ENCODE measurements around the gene ARMH4.

The ARMH4 gene

DNA sequence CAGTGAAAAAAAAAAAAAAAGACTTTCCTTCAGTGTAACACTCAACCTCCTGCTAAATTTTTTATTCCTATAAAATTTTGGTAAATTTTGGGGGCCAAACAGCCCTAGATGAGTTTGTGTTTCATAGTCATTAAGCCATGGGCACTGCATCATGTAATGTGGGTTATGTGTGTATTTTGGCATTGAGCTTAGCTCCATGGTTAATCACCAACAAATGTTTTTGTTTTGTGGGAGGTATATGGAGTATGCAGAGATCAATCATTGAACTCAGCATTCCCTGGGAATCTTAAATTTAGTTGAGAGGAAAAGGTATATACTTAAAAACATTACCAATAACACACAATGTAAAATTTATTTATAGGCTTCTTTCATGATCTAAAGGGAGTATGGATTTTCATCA is 8.5 kb upstream of the ARMH4 start:
- Histone ChIP-seq H3K9me3 (ENCODE audit: insufficient read depth, low read length) (no peaks in the 10 kb centered on the region), H3K27me3 (ENCODE audit: insufficient read depth, insufficient read length) (no peaks in the 10 kb centered on the region), H3K9ac (ENCODE audit: insufficient read length, low read depth) (no peak overlapping the region), H3K36me3 (ENCODE audit: insufficient read depth, insufficient read length, low read length) (no peaks in the 10 kb centered on the region), H3K4me1 (ENCODE audit: insufficient read depth, insufficient read length) (no peaks in the 10 kb centered on the region), H3K4me3 (ENCODE audit: insufficient read length, low read depth) (no peak overlapping the region)
- no peak for DNase-seq (ENCODE audit: low read depth, low spot score)
- TF ChIP-seq YY1 (IDR thresholded peaks at IDR 0.05; ENCODE audit: insufficient read depth, insufficient read length) (no peak), ZNF274 (IDR thresholded peaks at IDR 0.05; ENCODE audit: low read depth, low read length) (no peak), SUZ12 (IDR thresholded peaks at IDR 0.05; ENCODE audit: extremely low read depth, insufficient read depth, insufficient read length) (no peak)

- Histone ChIP-seq H3K4me3 (ENCODE audit: insufficient read length, low read depth) (peak overlapping the region; percentile 73), H3K9ac (ENCODE audit: insufficient read length, low read depth) (peak overlapping the region; percentile 85)
- DNase-seq (ENCODE audit: low read depth, low spot score), result no peak
Measured at GRCh38 chr14:58151133-58152013, 640 bp downstream of the ARMH4 start.

DNA sequence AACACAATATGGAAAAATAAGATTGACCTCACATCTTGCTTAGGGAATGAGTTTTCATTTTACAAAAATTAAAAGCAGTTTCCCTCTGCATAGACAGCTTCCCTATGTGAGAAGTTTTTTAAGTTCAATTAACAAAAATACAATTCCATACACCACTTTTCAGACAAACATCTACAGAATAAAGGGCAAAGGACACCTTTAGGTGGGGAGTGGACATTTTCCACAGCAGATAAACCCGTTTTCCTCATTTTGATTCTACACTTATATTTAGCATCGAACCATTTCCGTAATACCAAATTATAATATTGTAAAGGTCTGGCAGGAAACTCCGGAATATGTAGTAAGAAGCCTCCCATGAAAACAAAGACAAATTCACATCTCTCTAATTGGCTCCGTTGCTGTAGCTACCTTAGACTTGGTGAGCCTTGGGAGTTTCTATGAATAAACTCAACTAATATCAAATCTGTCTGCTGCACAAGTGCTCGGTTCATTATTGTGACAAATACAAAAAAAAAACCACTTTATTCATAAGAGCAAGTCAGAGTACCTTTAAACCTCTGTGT is 1.7 kb downstream of the ARMH4 start:
- no peak overlapping the region for H3K4me3 ChIP-seq (ENCODE audit: insufficient read length, low read depth)
- no peak for TF ChIP-seq SUZ12 (IDR thresholded peaks at IDR 0.05; ENCODE audit: extremely low read depth, insufficient read depth, insufficient read length)
- no peak for TF ChIP-seq ZNF274 (IDR thresholded peaks at IDR 0.05; ENCODE audit: low read depth, low read length)
- TF ChIP-seq YY1 (IDR thresholded peaks at IDR 0.05; ENCODE audit: insufficient read depth, insufficient read length), result no peak
- no peaks in the 10 kb centered on the region for H3K4me1 ChIP-seq (ENCODE audit: insufficient read depth, insufficient read length)
- H3K27me3 ChIP-seq (ENCODE audit: insufficient read depth, insufficient read length), result peaks cover 43% of the 10 kb centered on the region
- no peak overlapping the region for H3K9ac ChIP-seq (ENCODE audit: insufficient read length, low read depth)
- H3K36me3 ChIP-seq (ENCODE audit: insufficient read depth, insufficient read length, low read length), result no peaks in the 10 kb centered on the region
- H3K9me3 ChIP-seq (ENCODE audit: insufficient read depth, low read length), result no peaks in the 10 kb centered on the region
- no peak for DNase-seq (ENCODE audit: low read depth, low spot score)

More at GRCh38 chr14:58151133-58152013, 640 bp downstream of the ARMH4 start:
- Histone ChIP-seq H3K27me3 (ENCODE audit: insufficient read depth, insufficient read length) (peaks cover 43% of the 10 kb centered on the region), H3K9me3 (ENCODE audit: insufficient read depth, low read length) (no peaks in the 10 kb centered on the region), H3K36me3 (ENCODE audit: insufficient read depth, insufficient read length, low read length) (no peaks in the 10 kb centered on the region), H3K4me1 (ENCODE audit: insufficient read depth, insufficient read length) (no peaks in the 10 kb centered on the region)
- no peak for TF ChIP-seq YY1 (IDR thresholded peaks at IDR 0.05; ENCODE audit: insufficient read depth, insufficient read length)
- no peak for TF ChIP-seq SUZ12 (IDR thresholded peaks at IDR 0.05; ENCODE audit: extremely low read depth, insufficient read depth, insufficient read length)
- no peak for TF ChIP-seq ZNF274 (IDR thresholded peaks at IDR 0.05; ENCODE audit: low read depth, low read length)

GRCh38 chr14:58149196-58149595 is 2.8 kb downstream of the ARMH4 start:
- no peak for DNase-seq (ENCODE audit: low read depth, low spot score)
- TF ChIP-seq ZNF274 (IDR thresholded peaks at IDR 0.05; ENCODE audit: low read depth, low read length), result no peak
- TF ChIP-seq SUZ12 (IDR thresholded peaks at IDR 0.05; ENCODE audit: extremely low read depth, insufficient read depth, insufficient read length), result no peak
- TF ChIP-seq YY1 (IDR thresholded peaks at IDR 0.05; ENCODE audit: insufficient read depth, insufficient read length), result no peak
- Histone ChIP-seq H3K4me3 (ENCODE audit: insufficient read length, low read depth) (no peak overlapping the region), H3K9ac (ENCODE audit: insufficient read length, low read depth) (no peak overlapping the region), H3K4me1 (ENCODE audit: insufficient read depth, insufficient read length) (no peaks in the 10 kb centered on the region), H3K27me3 (ENCODE audit: insufficient read depth, insufficient read length) (peaks cover 43% of the 10 kb centered on the region), H3K9me3 (ENCODE audit: insufficient read depth, low read length) (no peaks in the 10 kb centered on the region), H3K36me3 (ENCODE audit: insufficient read depth, insufficient read length, low read length) (no peaks in the 10 kb centered on the region)

GRCh38 chr14:58146399-58146798 is 5.6 kb downstream of the ARMH4 start:
- no peaks in the 10 kb centered on the region for H3K9me3 ChIP-seq (ENCODE audit: insufficient read depth, low read length)
- H3K4me3 ChIP-seq (ENCODE audit: insufficient read length, low read depth), result no peak overlapping the region
- peaks cover 21% of the 10 kb centered on the region for H3K27me3 ChIP-seq (ENCODE audit: insufficient read depth, insufficient read length)
- H3K36me3 ChIP-seq (ENCODE audit: insufficient read depth, insufficient read length, low read length), result no peaks in the 10 kb centered on the region
- DNase-seq (ENCODE audit: low read depth, low spot score), result no peak
- no peak for TF ChIP-seq SUZ12 (IDR thresholded peaks at IDR 0.05; ENCODE audit: extremely low read depth, insufficient read depth, insufficient read length)
- no peak overlapping the region for H3K9ac ChIP-seq (ENCODE audit: insufficient read length, low read depth)
- no peaks in the 10 kb centered on the region for H3K4me1 ChIP-seq (ENCODE audit: insufficient read depth, insufficient read length)

- Histone ChIP-seq H3K27me3 (ENCODE audit: insufficient read depth, insufficient read length) (peaks cover 16% of the 10 kb centered on the region), H3K36me3 (ENCODE audit: insufficient read depth, insufficient read length, low read length) (no peaks in the 10 kb centered on the region), H3K4me1 (ENCODE audit: insufficient read depth, insufficient read length) (no peaks in the 10 kb centered on the region), H3K4me3 (ENCODE audit: insufficient read length, low read depth) (no peak overlapping the region), H3K9me3 (ENCODE audit: insufficient read depth, low read length) (no peaks in the 10 kb centered on the region), H3K9ac (ENCODE audit: insufficient read length, low read depth) (no peak overlapping the region)
- no peak for DNase-seq (ENCODE audit: low read depth, low spot score)
- TF ChIP-seq ZNF274 (IDR thresholded peaks at IDR 0.05; ENCODE audit: low read depth, low read length) (no peak), YY1 (IDR thresholded peaks at IDR 0.05; ENCODE audit: insufficient read depth, insufficient read length) (no peak), SUZ12 (IDR thresholded peaks at IDR 0.05; ENCODE audit: extremely low read depth, insufficient read depth, insufficient read length) (no peak)
Measured at GRCh38 chr14:58145936-58146335, 6.1 kb downstream of the ARMH4 start.

DNA sequence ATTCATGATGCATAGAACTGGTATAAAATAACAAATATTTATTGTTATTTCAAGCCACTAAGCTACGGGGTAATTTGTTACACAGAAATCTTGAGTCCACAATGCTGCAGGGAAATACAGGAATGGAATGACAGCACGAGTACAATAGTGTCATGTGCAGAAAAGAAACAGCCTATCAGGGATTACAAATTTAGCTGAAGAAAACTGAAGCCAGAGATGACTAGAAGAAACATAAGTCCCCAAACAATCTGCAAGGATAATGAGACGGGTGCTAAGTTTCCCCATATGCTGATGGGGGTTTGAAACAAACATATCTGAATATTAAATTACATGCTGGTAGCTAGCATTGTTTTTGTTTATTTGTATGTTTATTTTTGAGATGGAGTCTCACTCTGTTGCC is 8.9 kb downstream of the ARMH4 start:
- no peak overlapping the region for H3K4me3 ChIP-seq (ENCODE audit: insufficient read length, low read depth)
- no peaks in the 10 kb centered on the region for H3K27me3 ChIP-seq (ENCODE audit: insufficient read depth, insufficient read length)
- H3K4me1 ChIP-seq (ENCODE audit: insufficient read depth, insufficient read length), result no peaks in the 10 kb centered on the region
- no peak overlapping the region for H3K9ac ChIP-seq (ENCODE audit: insufficient read length, low read depth)
- H3K36me3 ChIP-seq (ENCODE audit: insufficient read depth, insufficient read length, low read length), result no peaks in the 10 kb centered on the region
- TF ChIP-seq ZNF274 (IDR thresholded peaks at IDR 0.05; ENCODE audit: low read depth, low read length), result no peak
- TF ChIP-seq YY1 (IDR thresholded peaks at IDR 0.05; ENCODE audit: insufficient read depth, insufficient read length), result no peak
- TF ChIP-seq SUZ12 (IDR thresholded peaks at IDR 0.05; ENCODE audit: extremely low read depth, insufficient read depth, insufficient read length), result no peak
- DNase-seq (ENCODE audit: low read depth, low spot score), result no peak
- H3K9me3 ChIP-seq (ENCODE audit: insufficient read depth, low read length), result no peaks in the 10 kb centered on the region
